GM10248 (cell line): ENCODE results near the gene KRTAP27-1.

Experiments used
- CTCF ChIA-PET: fragments of 300-600 bp; sonication (Branson Sonifier 250); formaldehyde crosslinking; extraction: SDS; loops from one replicate; lab custom pipeline; 2021; ENCODE audit warnings: antibody characterized with exemption; lab: Yijun Ruan, JAX
- POLR2A ChIA-PET: fragments of 350-650 bp; sonication (Branson Sonifier 250); formaldehyde crosslinking; extraction: SDS; loops from one replicate; lab custom pipeline; 2020; ENCODE audit warnings: antibody characterized with exemption; lab: Yijun Ruan, JAX
- DNase-seq: peaks from one replicate; pipeline ENCODE4 v3.0.0; 2012; ENCODE audit errors: extremely low spot score
- CTCF ChIP-seq: IDR thresholded peaks from 2 replicates; pipeline ENCODE4 v1.5.1; 2012; ENCODE audit warnings: mild to moderate bottlenecking, low read depth; ENCODE audit errors: extremely low read depth, missing control alignments, control extremely low read depth

KRTAP27-1 gene

GRCh38 chr21:30349572-30349971 lies 12.1 kb upstream of the KRTAP27-1 start:
- CTCF ChIA-PET = interaction anchor here (0.7 to 1.4 kb wide), 3 partner anchors 9 to 81 kb away, joined by 3 read pairs; no protein-coding TSS in a partner anchor
- DNase-seq = no peak
- no peak for TF ChIP-seq CTCF
- POLR2A ChIA-PET = no interaction called here

- TF ChIP-seq CTCF = no peak
- POLR2A ChIA-PET = no interaction called here
- CTCF ChIA-PET = interaction anchor here (1.4 kb wide), 1 partner anchor 15 kb away, joined by 3 read pairs; no protein-coding TSS in a partner anchor
- no peak for DNase-seq
These were observed 11.0 kb upstream of the KRTAP27-1 start, which contains the start of gene KRTAP23-1 for GRCh38 chr21:30348506-30348905. Gene KRTAP23-1, minus strand, starts transcription at chr21:30348606. Its CDS starts 0 bp downstream, at chr21:30348606.

- TF ChIP-seq CTCF = no peak
- ChIA-PET CTCF (interaction anchor here (1.4 kb wide), 1 partner anchor 742 kb away, joined by 3 read pairs; no protein-coding TSS in a partner anchor), POLR2A (no interaction called here)
- no peak for DNase-seq
These were observed 7.5 kb upstream of the KRTAP27-1 start for GRCh38 chr21:30345014-30345413.

- peak; percentile 56 for TF ChIP-seq CTCF
- ChIA-PET POLR2A (no interaction called here), CTCF (interaction anchor here (0.8 to 1.7 kb wide), 6 partner anchors 9 to 770 kb away, joined by 3 to 6 read pairs (median 4); no protein-coding TSS in a partner anchor)
- peak; percentile 11 for DNase-seq
These were observed 3.5 kb upstream of the KRTAP27-1 start for GRCh38 chr21:30340714-30341573.

GRCh38 chr21:30338717-30339116 lies 1.2 kb upstream of the KRTAP27-1 start:
- TF ChIP-seq CTCF = no peak
- CTCF ChIA-PET = interaction anchor here (1.4 kb wide), 1 partner anchor 11 kb away, joined by 3 read pairs; no protein-coding TSS in a partner anchor
- DNase-seq = no peak
- POLR2A ChIA-PET = no interaction called here

- DNase-seq = no peak
- ChIA-PET CTCF (interaction anchor here (1.4 kb wide), 1 partner anchor 10 kb away, joined by 3 read pairs; no protein-coding TSS in a partner anchor), POLR2A (no interaction called here)
- no peak for TF ChIP-seq CTCF
These were observed 278 bp upstream of the KRTAP27-1 start for GRCh38 chr21:30337772-30338171.
